Measurements from ENCODE around the gene GPR35. TPM values are rescaled to one million over a fixed set of nuclear protein-coding genes. Genes with fewer than 3 reads are reported as not detected.

Gene GPR35
- polyA plus RNA-seq, 1 of the 3 experiments (the other 2 are of a cell fraction), result 1.2 TPM

- H3K79me2 ChIP-seq (ENCODE audit: insufficient read depth), result peaks cover 93% of the 10 kb centered on the region
- no peaks in the 10 kb centered on the region for H3K27me3 ChIP-seq (ENCODE audit: insufficient read depth)
- peak overlapping the region; percentile 93 for H3K9ac ChIP-seq
- POLR2A ChIA-PET, result interaction anchor here (0.8 to 3.2 kb wide), 4 partner anchors 13 to 24 kb away, joined by 3 to 25 read pairs (median 12); partner anchors contain the start of genes DUSP28 and RNPEPL1
- TF ChIP-seq FOXM1 (IDR thresholded peaks at IDR 0.05; ENCODE audit: low read depth) (no peak), POLR2AphosphoS5 (IDR thresholded peaks at IDR 0.05; ENCODE audit: low read depth, low read length) (no peak), PBX3 (IDR thresholded peaks at IDR 0.05) (no peak), EP300 (IDR thresholded peaks at IDR 0.05; ENCODE audit: borderline replicate concordance in 1 of 2, low read depth in 1 of 2, low read length in 1 of 2) (no peak), NRF1 (IDR thresholded peaks at IDR 0.05; ENCODE audit: low read depth, low read length) (no peak), CHD2 (IDR thresholded peaks at IDR 0.05; ENCODE audit: low read length, partially characterized antibody) (no peak), MEF2A (IDR thresholded peaks at IDR 0.05; ENCODE audit: borderline replicate concordance, low read depth) (no peak), CTCF (IDR thresholded peaks at IDR 0.05) (no peak), TCF12 (IDR thresholded peaks at IDR 0.05) (no peak), RAD21 (IDR thresholded peaks at IDR 0.05; ENCODE audit: low read length) (no peak), ELF1 (IDR thresholded peaks at IDR 0.05) (no peak), YY1 (IDR thresholded peaks at IDR 0.05; ENCODE audit: low read depth) (no peak), JUND (IDR thresholded peaks at IDR 0.05) (no peak)
- no peaks in the 10 kb centered on the region for H3K9me2 ChIP-seq
- H3K36me3 ChIP-seq (replicated peaks in 1 of 2; ENCODE audit: control insufficient read depth in 1 of 2, insufficient read depth in 2 of 2, low read length in 1 of 2), result peaks cover 8 to 16% of the 10 kb centered on the region in 2 experiments
- H3K27ac ChIP-seq (ENCODE audit: low read depth in 2 of 2, low read length in 1 of 2), result no peak overlapping the region; a peak in 1 of 4 replicates
- peaks cover 3% of the 10 kb centered on the region for H3F3A ChIP-seq (replicated peaks; ENCODE audit: insufficient read depth)
- CTCF ChIA-PET, result interaction anchor here (1.2 to 5.7 kb wide), 4 partner anchors 19 to 564 kb away, joined by 3 to 31 read pairs (median 4); no protein-coding TSS in a partner anchor
- peaks cover 17 to 31% of the 10 kb centered on the region in 2 experiments; a peak in 3 of 4 replicates for H3K4me1 ChIP-seq (ENCODE audit: control insufficient read depth in 1 of 2, insufficient read depth in 2 of 2, low read depth in 1 of 2, low read length in 1 of 2)
- WGBS (ENCODE audit: low lambda C conversion rate), result 55% methylated on average over 6 of the region's 6 CpGs
- H4K20me1 ChIP-seq (ENCODE audit: insufficient read depth), result peaks cover 27% of the 10 kb centered on the region
- peak overlapping the region; percentile 96 to 100 for H3K4me3 ChIP-seq (ENCODE audit: low read depth in 2 of 2, low read length in 1 of 2)
- no peak for DNase-seq
- H3K4me2 ChIP-seq, result peak overlapping the region; percentile 95
- H2AFZ ChIP-seq (ENCODE audit: low read depth), result no peak overlapping the region
- no peaks in the 10 kb centered on the region for H3K9me3 ChIP-seq
Measured at GRCh38 chr2:240585101-240585500, 40.2 kb upstream of the GPR35 start.

GRCh38 chr2:240585681-240586197 lies 39.5 kb upstream of the GPR35 start:
- Histone ChIP-seq H3K4me1 (ENCODE audit: control insufficient read depth in 1 of 2, insufficient read depth in 2 of 2, low read depth in 1 of 2, low read length in 1 of 2) (peaks cover 17 to 28% of the 10 kb centered on the region in 2 experiments; a peak in 3 of 4 replicates), H3K9ac (peak overlapping the region; percentile 93), H3K4me3 (ENCODE audit: low read depth in 2 of 2, low read length in 1 of 2) (peak overlapping the region; percentile 96 to 100), H3K79me2 (ENCODE audit: insufficient read depth) (peaks cover 90% of the 10 kb centered on the region), H4K20me1 (ENCODE audit: insufficient read depth) (peaks cover 24% of the 10 kb centered on the region), H3K9me3 (no peaks in the 10 kb centered on the region), H3K9me2 (no peaks in the 10 kb centered on the region), H3K4me2 (peak overlapping the region; percentile 95), H3K27ac (ENCODE audit: low read depth in 2 of 2, low read length in 1 of 2) (peak overlapping the region; percentile 82 to 94; a peak in 3 of 4 replicates), H3K27me3 (ENCODE audit: insufficient read depth) (no peaks in the 10 kb centered on the region), H3F3A (replicated peaks; ENCODE audit: insufficient read depth) (no peaks in the 10 kb centered on the region), H3K36me3 (replicated peaks in 1 of 2; ENCODE audit: control insufficient read depth in 1 of 2, insufficient read depth in 2 of 2, low read length in 1 of 2) (peaks cover 8 to 22% of the 10 kb centered on the region in 2 experiments), H2AFZ (ENCODE audit: low read depth) (0 out of 2 replicates have a peak overlapping the region, but pooled peaks have one; percentile 63)
- CTCF ChIA-PET, result interaction anchor here (0.7 to 5.7 kb wide), 9 partner anchors 12 to 565 kb away, joined by 3 to 31 read pairs (median 3); partner anchors contain the start of gene RNPEPL1
- POLR2A ChIA-PET, result interaction anchor here (0.9 to 3.2 kb wide), 6 partner anchors 12 to 255 kb away, joined by 4 to 25 read pairs (median 12); partner anchors contain the start of genes DUSP28 and RNPEPL1
- WGBS (ENCODE audit: low lambda C conversion rate), result under 1% methylated on average over 15 of the region's 20 CpGs
- DNase-seq, result peak; percentile 30
- TF ChIP-seq NFIC (IDR thresholded peaks at IDR 0.05; ENCODE audit: borderline replicate concordance), result no peak
- TF ChIP-seq GABPA (IDR thresholded peaks at IDR 0.05; ENCODE audit: low read depth), result no peak
- no peak for TF ChIP-seq CHD2 (IDR thresholded peaks at IDR 0.05; ENCODE audit: low read length, partially characterized antibody)

All from SK-N-SH (cell line).